Peyer's patch (tissue), 4 donors: ENCODE measurements around the gene HAND2. TPM values are rescaled to one million over a fixed set of nuclear protein-coding genes. Genes with fewer than 3 reads are reported as not detected.

Source experiments
- DNase-seq, 3 donors: peaks; one replicate each; pipeline ENCODE4 v3.0.0-alpha.2; 2017 to 2019
- H3K27ac ChIP-seq, 4 donors: fragments of 200-600 bp; sonication (generic); one replicate each; pipeline ENCODE4 v1.5.1; 2016 to 2019
- H3K27me3 ChIP-seq, 2 donors: fragments of 200-600 bp; sonication (generic); one replicate each; pipeline ENCODE4 v1.5.1; 2019
- H3K36me3 ChIP-seq, 3 donors: fragments of 200-600 bp; sonication (generic); one replicate each; pipeline ENCODE4 v1.5.1; 2016 to 2019
- H3K4me1 ChIP-seq, 4 donors: fragments of 200-600 bp; sonication (generic); one replicate each; pipeline ENCODE4 v1.5.1; 2016 to 2019
- H3K4me3 ChIP-seq, 4 donors: fragments of 200-600 bp; sonication (generic); 1 replicate in 3 of 4; 2 replicates in 1 of 4; pipeline ENCODE4 v1.5.1; 2016 to 2019; ENCODE audit warnings: mild to moderate bottlenecking in 1 of 4
- H3K9me3 ChIP-seq, 4 donors: fragments of 200-600 bp; sonication (generic); one replicate each; pipeline ENCODE4 v1.5.1; 2016 to 2019; ENCODE audit warnings: mild to moderate bottlenecking in 1 of 4
- CTCF ChIP-seq, 6 experiments: fragments of 450-650 bp in 4 of 6; fragments of 200-600 bp in 2 of 6; sonication (generic) in 1 of 6; IDR thresholded peaks; one replicate each; pipeline ENCODE4 v1.5.1; 2017 to 2019; ENCODE audit warnings: antibody characterized with exemption in 6 of 6, mild to moderate bottlenecking in 3 of 6, moderate library complexity in 1 of 6
- POLR2A ChIP-seq, 2 donors: fragments of 450-650 bp; IDR thresholded peaks; one replicate each; pipeline ENCODE4 v1.5.1; 2017; ENCODE audit warnings: antibody characterized with exemption in 2 of 2, mild to moderate bottlenecking in 2 of 2, moderate library complexity in 2 of 2
- total RNA-seq, 4 donors: library from RNA; depleted of rRNA; stranded (reverse); fragments of >200 nt; gene quantifications; one replicate each; pipeline ENCODE4 v1.1.0, GENCODE V29; 2016

The HAND2 gene
- total RNA-seq, 4 donors from 2014 or later, result 4.9 to 40.4 (median 9.1) TPM; not detected in 1

GRCh38 chr4:173535957-173536356, 5.9 kb upstream of the HAND2 start:
- peaks cover 1 to 13% of the 10 kb centered on the region in 2 donors for H3K27me3 ChIP-seq
- no peak for TF ChIP-seq POLR2A (IDR thresholded peaks at IDR 0.05)
- TF ChIP-seq CTCF (IDR thresholded peaks at IDR 0.05), result no peak

GRCh38 chr4:173535165-173535902, 5.3 kb upstream of the HAND2 start:
- no peak for TF ChIP-seq POLR2A (IDR thresholded peaks at IDR 0.05)
- TF ChIP-seq CTCF (IDR thresholded peaks at IDR 0.05), result no peak
- Histone ChIP-seq H3K36me3 (no peaks in the 10 kb centered on the region), H3K27me3 (peaks cover 4 to 18% of the 10 kb centered on the region in 2 donors), H3K4me1 (peaks cover 0 to 15% (median 0%) of the 10 kb centered on the region in 4 donors), H3K4me3 (peak overlapping the region in 1 of 4 donors; percentile 3), H3K27ac (peak overlapping the region in 1 of 4 donors; percentile 22), H3K9me3 (no peaks in the 10 kb centered on the region)
- DNase-seq, result no peak

More at GRCh38 chr4:173535957-173536356, 5.9 kb upstream of the HAND2 start:
- Histone ChIP-seq H3K4me1 (peaks cover 0 to 11% (median 0%) of the 10 kb centered on the region in 4 donors), H3K36me3 (no peaks in the 10 kb centered on the region), H3K4me3 (no peak overlapping the region), H3K9me3 (no peaks in the 10 kb centered on the region), H3K27ac (peak overlapping the region in 1 of 4 donors; percentile 22)
- DNase-seq, result no peak

GRCh38 chr4:173534434-173534833, 4.4 kb upstream of the HAND2 start:
- Histone ChIP-seq H3K9me3 (no peaks in the 10 kb centered on the region), H3K4me3 (no peak overlapping the region), H3K27me3 (peaks cover 4 to 25% of the 10 kb centered on the region in 2 donors), H3K4me1 (peaks cover 0 to 15% (median 0%) of the 10 kb centered on the region in 4 donors), H3K27ac (peak overlapping the region in 1 of 4 donors; percentile 22), H3K36me3 (no peaks in the 10 kb centered on the region)
- DNase-seq, result no peak
- TF ChIP-seq CTCF (IDR thresholded peaks at IDR 0.05), result no peak
- no peak for TF ChIP-seq POLR2A (IDR thresholded peaks at IDR 0.05)

- Histone ChIP-seq H3K9me3 (no peaks in the 10 kb centered on the region), H3K27me3 (peaks cover 4 to 35% of the 10 kb centered on the region in 2 donors), H3K27ac (peak overlapping the region in 1 of 4 donors; percentile 38), H3K4me1 (peaks cover 0 to 11% (median 0%) of the 10 kb centered on the region in 4 donors), H3K36me3 (no peaks in the 10 kb centered on the region), H3K4me3 (peak overlapping the region in 1 of 4 donors; percentile 49)
- no peak for DNase-seq
- TF ChIP-seq POLR2A (IDR thresholded peaks at IDR 0.05) (no peak), CTCF (IDR thresholded peaks at IDR 0.05) (no peak)
These were observed 2.9 kb upstream of the HAND2 start for GRCh38 chr4:173532725-173533511.

- Histone ChIP-seq H3K4me1 (peaks cover 0 to 10% (median 0%) of the 10 kb centered on the region in 4 donors), H3K4me3 (peak overlapping the region in 1 of 4 donors; percentile 49), H3K27ac (peak overlapping the region in 1 of 4 donors; percentile 87), H3K36me3 (no peaks in the 10 kb centered on the region), H3K9me3 (no peaks in the 10 kb centered on the region), H3K27me3 (peaks cover 4 to 39% of the 10 kb centered on the region in 2 donors)
- no peak for DNase-seq
- no peak for TF ChIP-seq POLR2A (IDR thresholded peaks at IDR 0.05)
- no peak for TF ChIP-seq CTCF (IDR thresholded peaks at IDR 0.05)
These were observed 1.3 kb upstream of the HAND2 start for GRCh38 chr4:173531086-173531965.
